HAP-1 (cell line): ENCODE results near the gene HEXA.
"Not testable (repeated sequence)": the region's sequence is repeated elsewhere in the genome, so short reads cannot be mapped to it uniquely, and the experiment has no call there.

Source experiments
- DNase-seq, 2 experiments: peaks; one replicate each; pipeline ENCODE4 v3.0.0-alpha.2; 2016 to 2020; ENCODE audit warnings: low spot score in 2 of 2
- H3K27me3 ChIP-seq: fragments of 250-450 bp; sonication (Bioruptor Pico); 2 replicates; pipeline ENCODE4 v1.5.1; 2020; ENCODE audit warnings: low read depth, mild to moderate bottlenecking, moderate library complexity
- H3K36me3 ChIP-seq: fragments of 250-450 bp; sonication (Bioruptor Pico); replicated peaks from 2 replicates; pipeline ENCODE4 v1.5.1; 2020; ENCODE audit warnings: mild to moderate bottlenecking
- H3K4me1 ChIP-seq: fragments of 250-450 bp; sonication (Bioruptor Pico); 2 replicates; pipeline ENCODE4 v1.5.1; 2020; ENCODE audit warnings: mild to moderate bottlenecking
- H3K4me3 ChIP-seq: fragments of 250-450 bp; sonication (Bioruptor Pico); 2 replicates; pipeline ENCODE4 v1.5.1; 2020; ENCODE audit warnings: mild to moderate bottlenecking, moderate library complexity
- H3K9me3 ChIP-seq: fragments of 250-450 bp; sonication (Bioruptor Pico); 2 replicates; pipeline ENCODE4 v1.5.1; 2020; ENCODE audit warnings: mild to moderate bottlenecking, moderate library complexity
- in situ Hi-C: fragments of 300-500 bp; cut with MboI; formaldehyde crosslinking; loops from 3 replicates; pipeline ENCODE4 v1.14.3; 2020; ENCODE audit warnings: low sequenced_read_pairs, inconsistent platforms, mixed read lengths

HEXA gene

DNA sequence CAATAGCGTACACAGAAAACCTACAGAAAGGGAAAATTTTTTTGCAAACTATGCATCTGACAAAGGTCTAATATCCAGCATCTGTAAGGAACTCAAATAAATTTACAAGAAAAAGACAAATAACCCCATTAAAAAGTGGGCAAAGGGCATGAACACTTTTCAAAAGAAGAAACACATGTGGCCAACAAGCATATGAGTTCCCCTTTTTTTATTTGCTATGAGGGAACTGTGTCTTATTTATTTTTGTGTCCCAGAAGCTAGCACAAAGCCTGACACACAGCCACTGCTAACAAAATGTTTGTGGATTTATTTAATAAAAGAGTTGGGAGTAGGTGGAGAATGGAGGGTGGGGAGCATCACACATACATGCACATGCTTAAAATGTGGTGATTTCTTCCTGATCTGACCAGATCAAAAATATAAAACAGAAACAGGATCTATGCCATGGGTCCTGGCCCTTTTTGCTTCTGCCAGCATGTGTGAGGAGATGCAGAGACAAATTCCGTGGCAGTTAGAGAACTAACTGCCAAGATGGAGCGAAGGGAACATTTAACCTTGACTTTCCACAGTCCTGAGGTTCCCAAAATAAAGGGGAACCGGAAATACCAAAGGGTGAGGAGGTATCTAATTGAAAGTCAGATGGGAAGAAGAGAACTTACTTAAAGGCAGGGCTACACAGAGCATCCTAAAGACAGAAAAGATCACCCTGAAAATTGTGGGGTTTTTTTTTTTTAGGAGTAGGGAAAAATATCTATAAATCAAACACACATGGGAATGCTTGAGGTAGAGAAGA, 22.2 kb upstream of the HEXA start, which contains the start of gene TMEM202:
Gene TMEM202 (plus strand): TSS at position 510 of the 793 bp plus-strand sequence. CDS start 22 bp downstream, at position 532.
- H3K4me3 ChIP-seq, result no peak within 1 kb of the TSS
- in situ Hi-C loops, result no loop called here
- no peaks in the 10 kb centered on the region for H3K9me3 ChIP-seq
- H3K36me3 ChIP-seq, result no peaks in the 10 kb centered on the region
- peaks cover 22% of the 10 kb centered on the region for H3K27me3 ChIP-seq
- no peak for DNase-seq
- no peaks in the 10 kb centered on the region; the same call in 1 of the 2 replicates for H3K4me1 ChIP-seq

DNA sequence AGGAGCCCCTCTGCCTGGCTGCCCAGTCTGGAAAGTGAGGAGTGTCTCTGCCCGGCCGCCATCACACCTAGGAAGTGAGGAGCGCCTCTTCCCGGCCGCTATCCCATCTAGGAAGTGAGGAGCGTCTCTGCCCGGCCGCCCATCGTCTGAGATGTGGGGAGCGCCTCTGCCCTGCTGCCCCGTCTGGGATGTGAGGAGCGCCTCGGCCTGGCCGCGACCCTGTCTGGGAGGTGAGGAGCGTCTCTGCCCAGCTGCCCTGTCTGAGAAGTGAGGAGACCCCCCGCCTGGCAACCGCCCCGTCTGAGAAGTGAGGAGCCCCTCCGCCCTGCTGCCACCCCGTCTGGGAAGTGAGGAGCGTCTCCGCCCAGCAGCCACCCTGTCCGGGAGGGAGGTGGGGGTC, 20.5 kb upstream of the HEXA start:
- H3K4me3 ChIP-seq, H3K9me3 ChIP-seq, H3K27me3 ChIP-seq, H3K4me1 ChIP-seq, DNase-seq, in situ Hi-C loops, H3K36me3 ChIP-seq: not testable (repeated sequence)

DNA sequence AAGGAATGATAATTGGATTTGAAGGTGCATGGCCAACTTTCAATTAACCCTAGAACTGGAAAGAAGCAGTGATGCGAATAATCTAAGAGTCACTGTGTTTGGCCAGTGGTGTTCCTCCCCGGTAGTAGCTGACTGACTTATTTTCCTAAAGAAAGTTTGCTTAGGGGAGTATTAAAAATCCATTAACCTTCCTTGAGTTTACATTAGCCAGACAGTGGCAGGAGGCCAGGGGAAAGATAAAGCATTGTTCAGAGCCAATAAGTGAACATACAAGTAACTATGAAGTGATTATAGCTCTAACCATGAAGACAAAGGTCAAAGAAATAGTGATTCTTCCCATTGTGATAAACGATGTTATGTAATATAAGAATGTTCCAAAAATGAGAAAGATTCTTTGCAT, 13.4 kb upstream of the HEXA start:
- in situ Hi-C loops, result no loop called here
- no peak for DNase-seq
- Histone ChIP-seq H3K27me3 (peaks cover 31% of the 10 kb centered on the region), H3K36me3 (no peaks in the 10 kb centered on the region), H3K9me3 (no peaks in the 10 kb centered on the region), H3K4me3 (no peak overlapping the region), H3K4me1 (no peaks in the 10 kb centered on the region)

DNA sequence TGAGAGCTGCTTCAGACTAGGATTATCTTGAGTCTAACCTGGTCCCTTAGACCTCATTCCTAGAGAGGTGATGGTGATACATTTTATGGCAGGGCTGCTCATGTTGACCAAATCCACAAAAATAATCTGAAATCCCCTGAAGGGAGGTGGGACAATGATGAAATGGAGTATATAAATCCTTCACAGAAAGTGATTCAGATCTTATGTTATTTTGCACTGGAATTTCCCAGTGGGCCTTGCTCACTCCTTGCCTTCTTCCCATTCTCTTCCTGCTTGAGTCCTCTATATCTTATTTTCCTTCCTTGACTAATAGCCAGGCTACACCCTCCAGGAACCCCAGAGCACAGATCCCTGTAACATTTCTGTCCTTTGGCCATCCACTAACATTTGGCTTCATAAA, 11.9 kb upstream of the HEXA start:
- H3K4me3 ChIP-seq, result no peak overlapping the region
- no peaks in the 10 kb centered on the region for H3K9me3 ChIP-seq
- in situ Hi-C loops, result no loop called here
- peaks cover 29% of the 10 kb centered on the region for H3K27me3 ChIP-seq
- DNase-seq, result no peak
- H3K4me1 ChIP-seq, result no peaks in the 10 kb centered on the region
- H3K36me3 ChIP-seq, result no peaks in the 10 kb centered on the region

DNA sequence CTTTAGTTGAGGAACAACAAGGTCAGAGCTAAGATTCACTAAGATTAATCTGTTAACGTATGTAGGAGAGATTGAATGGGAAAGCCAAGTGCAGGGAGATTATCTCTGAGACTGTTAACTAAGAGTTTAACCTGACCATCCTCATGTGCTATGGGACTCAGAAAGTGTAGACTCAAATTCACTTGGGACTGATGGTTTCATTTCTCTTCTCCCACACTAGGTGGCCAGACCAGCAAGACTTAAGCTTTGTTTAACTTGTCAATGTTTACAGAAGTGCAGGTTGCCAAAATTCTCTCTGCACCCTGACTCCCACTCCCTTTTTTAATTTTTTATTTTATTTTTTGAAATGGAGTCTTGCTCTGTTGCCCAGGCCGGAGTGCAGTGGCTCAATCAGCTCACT, 6.3 kb upstream of the HEXA start:
- H3K4me3 ChIP-seq, result no peak overlapping the region
- no peaks in the 10 kb centered on the region for H3K9me3 ChIP-seq
- H3K27me3 ChIP-seq, result peaks cover 20% of the 10 kb centered on the region
- in situ Hi-C loops, result no loop called here
- no peaks in the 10 kb centered on the region for H3K4me1 ChIP-seq
- no peak for DNase-seq
- no peaks in the 10 kb centered on the region for H3K36me3 ChIP-seq

DNA sequence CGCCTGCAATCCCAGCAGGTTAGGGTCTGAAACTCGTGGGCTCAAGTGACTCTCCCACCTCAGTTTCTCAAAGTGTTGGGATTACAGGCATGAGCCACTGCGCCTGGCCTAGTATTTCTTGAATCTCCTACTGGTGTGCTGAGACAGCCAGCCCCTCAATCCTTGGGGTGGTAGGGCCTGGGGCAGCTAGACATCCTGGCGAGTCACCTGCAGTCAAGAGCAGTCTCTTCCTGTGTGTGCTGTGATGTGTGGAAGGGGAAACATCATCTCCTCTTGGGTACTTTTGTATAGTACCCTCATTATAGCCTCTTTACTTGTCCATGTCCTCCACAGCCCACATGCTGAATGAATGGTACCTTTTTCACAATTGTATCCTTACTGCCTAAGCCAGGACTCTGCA, 4.9 kb upstream of the HEXA start:
- H3K4me1 ChIP-seq, result peaks cover 2% of the 10 kb centered on the region; the same call in 1 of the 2 replicates
- no peaks in the 10 kb centered on the region for H3K36me3 ChIP-seq
- H3K27me3 ChIP-seq, result peaks cover 11% of the 10 kb centered on the region; the same call in 1 of the 2 replicates
- no peak overlapping the region for H3K4me3 ChIP-seq
- in situ Hi-C loops, result no loop called here
- no peak for DNase-seq
- no peaks in the 10 kb centered on the region for H3K9me3 ChIP-seq

DNA sequence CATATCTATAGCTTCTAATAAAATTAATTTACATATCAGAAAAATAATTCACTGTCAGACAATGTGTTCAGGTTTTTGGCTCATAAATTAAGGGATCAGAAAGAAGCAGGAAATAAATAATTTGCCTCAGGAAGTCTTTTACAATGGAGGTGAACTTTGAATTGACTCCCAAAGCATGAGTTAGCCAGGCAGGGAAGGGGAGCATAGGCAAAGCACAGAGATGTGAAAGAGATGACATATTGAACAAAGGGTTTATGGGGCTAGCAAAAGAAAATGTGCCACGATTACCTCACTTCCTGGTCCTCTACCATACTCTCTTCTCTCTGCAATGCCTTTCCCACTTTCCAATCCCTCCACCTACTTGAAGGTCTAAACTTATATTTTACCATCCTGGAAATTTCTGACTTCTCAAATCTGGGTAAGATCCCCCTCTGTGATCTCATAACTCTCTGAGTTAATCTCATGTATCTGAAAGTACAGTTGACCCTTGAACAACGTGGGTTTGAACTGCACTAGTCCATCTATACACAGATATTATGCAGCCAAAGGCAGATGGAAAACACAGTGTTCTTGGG, 4.1 kb upstream of the HEXA start:
- peaks cover 5% of the 10 kb centered on the region for H3K4me1 ChIP-seq
- in situ Hi-C loops, result no loop called here
- no peak overlapping the region for H3K4me3 ChIP-seq
- H3K36me3 ChIP-seq, result no peaks in the 10 kb centered on the region
- H3K27me3 ChIP-seq, result peaks cover 11% of the 10 kb centered on the region; the same call in 1 of the 2 replicates
- DNase-seq, result no peak
- no peaks in the 10 kb centered on the region for H3K9me3 ChIP-seq

DNA sequence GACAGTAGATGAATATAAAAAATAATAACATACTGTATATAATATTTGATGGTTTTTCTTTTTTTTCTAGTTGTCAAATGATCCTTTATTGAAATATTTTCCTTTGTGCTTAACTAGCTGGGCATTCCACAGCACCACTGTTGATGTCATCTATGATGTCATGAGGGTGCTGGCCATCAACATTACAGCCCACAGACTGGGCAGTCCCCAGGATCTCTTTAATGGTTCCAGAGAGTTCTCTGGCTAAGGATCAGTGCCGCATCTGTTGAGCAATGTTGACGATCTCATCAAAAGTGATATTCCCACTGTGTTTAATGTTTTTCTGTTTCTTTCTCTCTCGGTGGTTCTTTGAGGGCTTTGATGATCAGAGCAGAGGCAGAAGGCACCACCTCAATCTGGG, 3.3 kb upstream of the HEXA start:
- H3K4me1 ChIP-seq, result peaks cover 12% of the 10 kb centered on the region
- H3K9me3 ChIP-seq, DNase-seq, H3K4me3 ChIP-seq, in situ Hi-C loops, H3K27me3 ChIP-seq, H3K36me3 ChIP-seq: not testable (repeated sequence)

DNA sequence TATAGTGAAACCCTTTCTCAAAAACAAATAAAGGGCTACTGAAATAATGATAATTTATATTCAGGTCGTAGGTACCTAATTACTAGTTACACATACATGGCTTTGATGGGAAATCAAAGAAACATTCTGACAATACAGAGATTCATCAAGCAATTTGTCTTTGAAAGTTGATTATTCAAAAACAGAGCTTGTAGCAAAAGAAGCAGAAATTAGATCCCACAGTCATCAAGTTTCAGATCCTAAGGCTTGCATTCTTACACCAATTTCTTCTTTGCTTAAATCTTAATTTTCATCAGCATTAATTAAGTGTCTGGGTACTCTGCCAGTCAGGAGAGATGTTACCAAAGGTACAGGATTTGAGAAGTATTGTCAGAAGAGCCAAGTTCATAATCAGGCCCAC, 1.5 kb upstream of the HEXA start:
- no peaks in the 10 kb centered on the region for H3K9me3 ChIP-seq
- H3K27me3 ChIP-seq, result 0 out of 2 replicates have a peak, but pooled peaks cover 4% of the 10 kb centered on the region
- in situ Hi-C loops, result no loop called here
- DNase-seq, result no peak
- H3K4me3 ChIP-seq, result no peak overlapping the region
- H3K36me3 ChIP-seq, result no peaks in the 10 kb centered on the region
- H3K4me1 ChIP-seq, result peaks cover 12% of the 10 kb centered on the region

DNA sequence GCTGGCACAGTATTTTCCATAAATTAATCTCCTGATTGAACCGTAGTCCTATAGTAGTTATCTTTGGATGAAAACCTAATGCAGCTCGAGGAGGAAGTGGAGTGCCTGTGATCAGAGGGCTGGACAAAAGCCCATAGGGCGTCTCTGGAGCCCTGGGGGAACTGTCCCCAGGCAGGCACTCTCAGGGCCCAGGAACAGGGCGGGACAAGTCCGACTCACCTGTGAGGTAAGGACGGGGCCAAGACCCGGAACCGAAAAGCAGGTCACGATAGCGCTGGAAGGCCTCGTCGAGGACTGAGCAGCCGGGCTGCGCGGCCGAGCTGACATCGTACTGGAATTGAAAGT, 341 bp downstream of the HEXA start:
- peaks cover 12% of the 10 kb centered on the region for H3K4me1 ChIP-seq
- H3K36me3 ChIP-seq, result no peaks in the 10 kb centered on the region
- H3K9me3 ChIP-seq, result no peaks in the 10 kb centered on the region
- peak overlapping the region; percentile 69 for H3K4me3 ChIP-seq
- in situ Hi-C loops, result no loop called here
- no peak for DNase-seq
- H3K27me3 ChIP-seq, result no peaks in the 10 kb centered on the region

DNA sequence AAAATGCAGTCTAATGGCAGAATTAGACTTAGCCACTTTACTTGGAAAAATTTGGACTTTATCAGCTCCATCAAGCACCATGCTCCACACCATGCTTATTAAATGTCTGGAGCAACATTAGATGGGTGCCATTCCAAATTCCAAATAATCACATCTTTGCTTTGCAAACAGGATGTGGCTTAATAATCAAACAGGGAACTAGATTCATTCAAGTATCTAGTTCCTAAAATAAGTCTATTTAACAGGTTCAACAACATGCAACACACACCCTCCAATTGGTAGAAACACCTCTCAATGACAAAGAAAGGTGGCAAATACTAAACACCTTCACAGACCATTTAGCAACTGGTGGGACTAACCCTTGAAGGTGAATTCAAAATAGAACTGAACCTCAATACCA, 3.5 kb downstream of the HEXA start:
- H3K4me3 ChIP-seq, result no peak overlapping the region
- H3K27me3 ChIP-seq, result no peaks in the 10 kb centered on the region
- no peaks in the 10 kb centered on the region for H3K9me3 ChIP-seq
- no peak for DNase-seq
- H3K4me1 ChIP-seq, result peaks cover 12% of the 10 kb centered on the region
- in situ Hi-C loops, result no loop called here
- no peaks in the 10 kb centered on the region; the same call in 1 of the 2 replicates for H3K36me3 ChIP-seq

DNA sequence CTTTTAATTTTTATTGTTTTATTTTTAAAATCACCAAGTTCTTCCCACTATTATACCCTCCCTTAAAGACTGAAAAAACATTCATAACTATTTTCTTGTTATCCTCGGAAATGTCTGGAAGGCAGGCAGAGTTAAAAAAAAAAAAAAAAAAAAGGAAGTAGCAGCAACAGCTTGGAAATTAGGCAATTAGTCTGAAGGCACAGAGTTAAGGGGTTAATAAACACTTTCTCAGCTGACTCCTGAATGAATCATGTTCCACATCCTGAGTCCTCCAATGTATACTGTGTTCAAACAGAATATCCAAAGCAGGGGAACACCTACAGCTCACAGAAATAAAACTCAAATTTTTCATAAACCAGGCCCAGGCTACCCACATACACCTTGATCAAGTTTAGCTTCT, 5.8 kb downstream of the HEXA start:
- H3K36me3 ChIP-seq, result no peaks in the 10 kb centered on the region; the same call in 1 of the 2 replicates
- H3K9me3 ChIP-seq, result no peaks in the 10 kb centered on the region
- H3K4me3 ChIP-seq, result no peak overlapping the region
- peaks cover 8% of the 10 kb centered on the region for H3K4me1 ChIP-seq
- DNase-seq, result no peak
- in situ Hi-C loops, result no loop called here
- no peaks in the 10 kb centered on the region for H3K27me3 ChIP-seq

DNA sequence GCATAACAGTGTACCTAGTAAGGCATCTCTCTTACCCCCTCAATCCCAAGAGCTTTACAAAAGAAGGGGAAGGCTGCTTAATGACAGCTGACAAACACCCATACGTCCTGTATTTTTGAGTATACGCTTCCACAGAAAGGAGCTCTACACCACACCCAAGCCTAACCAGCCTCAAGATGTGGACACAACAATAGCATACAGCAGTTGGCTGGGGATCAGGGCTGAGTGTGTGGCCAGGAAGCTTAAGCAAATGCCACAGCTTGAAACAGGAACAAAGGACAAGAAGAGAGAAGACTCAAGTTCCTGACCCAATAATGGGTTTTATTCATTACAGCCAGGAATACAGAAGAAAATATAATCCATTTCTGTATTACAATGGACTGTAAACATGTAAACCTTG, 6.9 kb downstream of the HEXA start:
- H3K4me1 ChIP-seq, result no peaks in the 10 kb centered on the region
- H3K27me3 ChIP-seq, result no peaks in the 10 kb centered on the region
- no peaks in the 10 kb centered on the region for H3K9me3 ChIP-seq
- in situ Hi-C loops, result no loop called here
- DNase-seq, result no peak
- H3K4me3 ChIP-seq, result no peak overlapping the region
- H3K36me3 ChIP-seq, result no peaks in the 10 kb centered on the region; the same call in 1 of the 2 replicates

DNA sequence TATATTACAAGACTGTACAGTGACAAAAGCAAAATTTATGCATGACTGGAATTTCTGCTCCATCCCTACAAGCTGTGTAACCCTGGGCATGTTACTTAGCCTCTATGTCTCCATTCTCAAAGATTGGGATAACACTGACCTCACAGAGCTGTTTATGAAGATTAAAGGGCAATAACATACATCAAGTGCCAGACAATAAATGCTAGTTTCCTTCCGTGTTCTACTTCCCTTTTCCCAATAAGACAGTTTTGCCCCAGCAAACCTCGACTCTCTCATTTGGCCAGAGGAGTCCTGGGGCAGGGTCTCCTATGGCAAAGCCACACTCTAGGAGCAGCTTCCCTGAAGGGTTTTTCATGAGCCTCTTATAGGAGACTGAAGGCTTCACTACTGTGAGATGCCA, 7.5 kb downstream of the HEXA start:
- no peaks in the 10 kb centered on the region for H3K4me1 ChIP-seq
- H3K9me3 ChIP-seq, result no peaks in the 10 kb centered on the region
- H3K27me3 ChIP-seq, result no peaks in the 10 kb centered on the region
- no peak for DNase-seq
- no peaks in the 10 kb centered on the region; the same call in 1 of the 2 replicates for H3K36me3 ChIP-seq
- H3K4me3 ChIP-seq, result no peak overlapping the region
- in situ Hi-C loops, result no loop called here
